Sigmoid colon (tissue), 7 donors: ENCODE results near the gene GCNA. TPM values are rescaled to one million over a fixed set of nuclear protein-coding genes. Genes with fewer than 3 reads are reported as not detected.
"Not testable (repeated sequence)": the region's sequence is repeated elsewhere in the genome, so short reads cannot be mapped to it uniquely, and the experiment has no call there.

Experiments
- DNase-seq: peaks from one replicate; pipeline ENCODE4 v3.0.0-alpha.2; 2019
- H3K27ac ChIP-seq, 4 donors: fragments of 200-600 bp; sonication (generic); one replicate each; pipeline ENCODE4 v1.5.1; 2016 to 2019; ENCODE audit warnings: mild to moderate bottlenecking in 1 of 4
- H3K27me3 ChIP-seq, 3 donors: fragments of 200-600 bp; sonication (generic); one replicate each; pipeline ENCODE4 v1.5.1; 2019; ENCODE audit warnings: mild to moderate bottlenecking in 1 of 3
- H3K36me3 ChIP-seq, 4 donors: fragments of 200-600 bp; sonication (generic); one replicate each; pipeline ENCODE4 v1.5.1; 2016 to 2019
- H3K4me1 ChIP-seq, 4 donors: fragments of 200-600 bp; sonication (generic); one replicate each; pipeline ENCODE4 v1.5.1; 2017 to 2019
- H3K4me3 ChIP-seq, 4 donors: fragments of 200-600 bp; sonication (generic); one replicate each; pipeline ENCODE4 v1.5.1; 2017 to 2019; ENCODE audit warnings: mild to moderate bottlenecking in 2 of 4, moderate library complexity in 1 of 4
- H3K9me3 ChIP-seq, 4 donors: fragments of 200-600 bp in 3 of 4; sonication (generic) in 3 of 4; one replicate each; pipeline versions ENCODE4 v1.5.1 to v1.6.1; 2013 to 2019
- EP300 ChIP-seq, 4 donors: sonication (generic); formaldehyde crosslinking; IDR thresholded peaks; one replicate each; pipeline ENCODE4 v1.6.1; 2017; ENCODE audit warnings: antibody characterized with exemption in 4 of 4
- POLR2A ChIP-seq, 2 donors: fragments of 450-650 bp; IDR thresholded peaks; one replicate each; pipeline ENCODE4 v1.6.1; 2016; ENCODE audit warnings: antibody characterized with exemption in 2 of 2, mild to moderate bottlenecking in 2 of 2, moderate library complexity in 2 of 2
- POLR2AphosphoS5 ChIP-seq, 4 donors: sonication (generic); formaldehyde crosslinking; IDR thresholded peaks; one replicate each; pipeline ENCODE4 v1.6.1; 2017; ENCODE audit warnings: antibody characterized with exemption in 4 of 4
- WGBS, 2 donors: extraction: QIAGEN DNeasy Blood & Tissue Kit; methylation state at CpG; one replicate each; pipeline ENCODE4 v1.1.7; 2013; 5-methylcytosine and 5-hydroxymethylcytosine counted together
- intact Hi-C: fragments of 100-400 bp; cut with DNase I; formaldehyde crosslinking; loops from one replicate; pipeline ENCODE4 v1.15.1; 2023
- polyA plus RNA-seq, 3 donors: library from polyadenylated mRNA; stranded (reverse); fragments of 200-250 nt; gene quantifications; one replicate each; pipeline ENCODE4 v1.2.3, GENCODE V29; 2013
- total RNA-seq, 4 donors: library from RNA; depleted of rRNA; stranded (reverse); fragments of >200 nt; gene quantifications; one replicate each; pipeline ENCODE4 v1.1.0, GENCODE V29; 2016
- TF ChIP-seq, protein P1 (sequence below), 4 experiments: fragments of 450-650 bp in 3 of 4; fragments of 200-600 bp in 1 of 4; IDR thresholded peaks; one replicate each; pipeline ENCODE4 v1.5.1; 2016 to 2019; ENCODE audit warnings: antibody characterized with exemption in 4 of 4, mild to moderate bottlenecking in 3 of 4, moderate library complexity in 2 of 4
- donor health status: healthy with polysubstance abuse.
- donor health status: Bipolar disorder and iron deficiency.
- donor health status: healthy.

Gene GCNA
- total and polyA plus RNA-seq, 7 donors = 0.60 to 5.0 (median 1.5) TPM

DNA sequence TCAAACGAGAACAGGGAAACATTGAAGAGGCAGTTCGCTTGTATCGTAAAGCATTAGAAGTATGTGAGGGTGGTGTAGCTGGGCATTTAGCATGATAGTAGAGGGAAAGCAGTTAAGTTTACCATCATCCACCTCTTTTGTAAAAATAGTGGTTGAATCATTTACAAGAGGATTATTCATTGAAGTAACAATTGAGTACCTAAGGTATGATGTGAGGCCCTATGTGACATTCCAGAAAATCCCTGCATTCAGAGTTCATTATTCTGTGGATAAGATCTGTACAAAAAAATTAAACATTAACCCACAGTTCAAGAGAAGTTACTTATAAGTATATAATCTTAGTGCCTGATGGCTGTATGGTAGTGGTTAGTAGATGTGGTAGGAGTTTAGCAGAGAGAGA, 22.2 kb upstream of the GCNA start:
- no peaks in the 10 kb centered on the region for H3K9me3 ChIP-seq
- intact Hi-C loops = no loop called here
- H3K4me1 ChIP-seq = no peaks in the 10 kb centered on the region
- TF ChIP-seq POLR2AphosphoS5 (IDR thresholded peaks at IDR 0.05) (no peak), EP300 (IDR thresholded peaks at IDR 0.05) (no peak), POLR2A (IDR thresholded peaks at IDR 0.05) (no peak)
- TF ChIP-seq, protein P1, sequence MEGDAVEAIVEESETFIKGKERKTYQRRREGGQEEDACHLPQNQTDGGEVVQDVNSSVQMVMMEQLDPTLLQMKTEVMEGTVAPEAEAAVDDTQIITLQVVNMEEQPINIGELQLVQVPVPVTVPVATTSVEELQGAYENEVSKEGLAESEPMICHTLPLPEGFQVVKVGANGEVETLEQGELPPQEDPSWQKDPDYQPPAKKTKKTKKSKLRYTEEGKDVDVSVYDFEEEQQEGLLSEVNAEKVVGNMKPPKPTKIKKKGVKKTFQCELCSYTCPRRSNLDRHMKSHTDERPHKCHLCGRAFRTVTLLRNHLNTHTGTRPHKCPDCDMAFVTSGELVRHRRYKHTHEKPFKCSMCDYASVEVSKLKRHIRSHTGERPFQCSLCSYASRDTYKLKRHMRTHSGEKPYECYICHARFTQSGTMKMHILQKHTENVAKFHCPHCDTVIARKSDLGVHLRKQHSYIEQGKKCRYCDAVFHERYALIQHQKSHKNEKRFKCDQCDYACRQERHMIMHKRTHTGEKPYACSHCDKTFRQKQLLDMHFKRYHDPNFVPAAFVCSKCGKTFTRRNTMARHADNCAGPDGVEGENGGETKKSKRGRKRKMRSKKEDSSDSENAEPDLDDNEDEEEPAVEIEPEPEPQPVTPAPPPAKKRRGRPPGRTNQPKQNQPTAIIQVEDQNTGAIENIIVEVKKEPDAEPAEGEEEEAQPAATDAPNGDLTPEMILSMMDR (IDR thresholded peaks at IDR 0.05) = no peak
- WGBS, 2 donors = 30 to 79% methylated on average over 3 of the region's 3 CpGs
- no peaks in the 10 kb centered on the region for H3K27me3 ChIP-seq
- H3K27ac ChIP-seq = no peak overlapping the region
- no peak overlapping the region for H3K4me3 ChIP-seq
- H3K36me3 ChIP-seq = peaks cover 4 to 68% (median 4%) of the 10 kb centered on the region in 4 donors
- no peak for DNase-seq

DNA sequence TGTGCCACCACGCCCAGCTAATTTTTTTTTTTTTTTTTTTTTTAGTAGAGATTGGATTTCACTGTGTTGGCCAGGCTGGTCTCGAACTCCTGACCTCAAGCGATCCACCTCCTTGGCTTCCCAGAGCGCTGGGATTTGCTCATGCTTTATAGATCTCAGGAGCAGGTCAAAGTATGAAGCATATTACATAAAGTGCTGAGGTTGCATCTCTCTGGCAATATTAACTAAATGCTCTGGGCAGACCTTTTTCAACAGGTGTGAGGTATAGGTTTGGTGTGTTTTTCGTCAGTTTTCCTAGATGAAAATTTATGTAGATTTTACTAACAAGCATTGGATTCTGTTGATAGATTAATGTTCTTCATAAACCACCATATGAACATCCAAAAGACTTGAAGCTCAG, 19.3 kb upstream of the GCNA start:
- Histone ChIP-seq H3K27me3 (no peaks in the 10 kb centered on the region), H3K4me3 (no peak overlapping the region), H3K9me3 (no peaks in the 10 kb centered on the region), H3K27ac (no peak overlapping the region), H3K36me3 (peaks cover 8 to 86% (median 18%) of the 10 kb centered on the region in 4 donors), H3K4me1 (no peaks in the 10 kb centered on the region)
- TF ChIP-seq, protein P1 (IDR thresholded peaks at IDR 0.05) = no peak
- no peak for TF ChIP-seq EP300 (IDR thresholded peaks at IDR 0.05)
- WGBS, 2 donors = 86 to 95% methylated on average over 5 of the region's 5 CpGs
- no peak for DNase-seq
- intact Hi-C loops = no loop called here

DNA sequence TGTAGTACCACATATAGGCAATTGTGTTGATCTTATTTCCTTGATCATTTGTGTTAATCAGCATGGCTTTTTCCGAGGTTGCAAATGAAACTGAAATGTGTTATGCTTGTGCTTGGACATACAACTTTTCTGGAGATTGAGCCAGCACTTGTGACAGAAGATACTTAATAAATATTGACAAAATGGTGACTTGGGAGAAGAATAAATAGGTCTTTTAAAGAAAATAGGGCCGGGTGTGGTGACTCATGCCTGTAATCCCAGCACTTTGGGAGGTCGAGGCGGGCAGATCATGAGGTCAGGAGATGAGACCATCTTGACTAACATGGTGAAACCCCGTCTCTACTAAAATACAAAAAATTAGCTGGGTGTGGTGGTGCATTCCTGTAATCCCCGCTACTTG, 18.5 kb upstream of the GCNA start:
- not testable (repeated sequence) for H3K27me3 ChIP-seq, H3K4me3 ChIP-seq, H3K27ac ChIP-seq, H3K9me3 ChIP-seq, DNase-seq, H3K4me1 ChIP-seq
- WGBS, 2 donors = 89 to 90% methylated on average over 6 of the region's 6 CpGs
- intact Hi-C loops = loop anchor here (10.0 kb wide), 1 partner anchor 175 kb away; no protein-coding TSS in a partner anchor
- H3K36me3 ChIP-seq = peaks cover 11 to 94% (median 18%) of the 10 kb centered on the region in 4 donors

DNA sequence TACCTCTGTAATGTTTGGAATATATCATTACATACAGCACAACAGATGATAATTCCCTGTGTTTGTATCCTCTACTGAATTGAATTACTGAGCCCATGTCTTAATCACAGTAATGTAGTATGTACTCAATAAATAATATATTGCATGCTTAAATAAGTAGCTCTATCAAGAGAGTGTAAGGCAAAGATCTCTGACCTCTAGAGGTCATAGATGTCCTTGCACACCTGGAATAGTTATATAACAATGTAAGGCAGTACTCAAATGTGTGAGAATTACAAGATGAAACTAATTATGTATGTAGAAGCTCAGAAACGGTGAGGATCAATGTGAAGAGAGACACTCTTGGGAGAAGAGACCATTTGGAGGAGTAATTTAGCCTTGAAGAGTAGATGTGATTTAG, 14.3 kb upstream of the GCNA start:
- H3K4me3 ChIP-seq = no peak overlapping the region
- TF ChIP-seq POLR2A (IDR thresholded peaks at IDR 0.05) (no peak), EP300 (IDR thresholded peaks at IDR 0.05) (no peak), POLR2AphosphoS5 (IDR thresholded peaks at IDR 0.05) (no peak)
- TF ChIP-seq, protein P1 (IDR thresholded peaks at IDR 0.05) = no peak
- intact Hi-C loops = loop anchor here (10.0 kb wide), 1 partner anchor 179 kb away; no protein-coding TSS in a partner anchor
- WGBS, 2 donors = 68 to 78% methylated on average over 1 of the region's 1 CpG
- no peaks in the 10 kb centered on the region for H3K27me3 ChIP-seq
- no peaks in the 10 kb centered on the region for H3K9me3 ChIP-seq
- peaks cover 8 to 100% (median 29%) of the 10 kb centered on the region in 4 donors for H3K36me3 ChIP-seq
- no peak for DNase-seq
- no peak overlapping the region for H3K27ac ChIP-seq
- H3K4me1 ChIP-seq = peaks cover 0 to 6% (median 3%) of the 10 kb centered on the region in 4 donors

DNA sequence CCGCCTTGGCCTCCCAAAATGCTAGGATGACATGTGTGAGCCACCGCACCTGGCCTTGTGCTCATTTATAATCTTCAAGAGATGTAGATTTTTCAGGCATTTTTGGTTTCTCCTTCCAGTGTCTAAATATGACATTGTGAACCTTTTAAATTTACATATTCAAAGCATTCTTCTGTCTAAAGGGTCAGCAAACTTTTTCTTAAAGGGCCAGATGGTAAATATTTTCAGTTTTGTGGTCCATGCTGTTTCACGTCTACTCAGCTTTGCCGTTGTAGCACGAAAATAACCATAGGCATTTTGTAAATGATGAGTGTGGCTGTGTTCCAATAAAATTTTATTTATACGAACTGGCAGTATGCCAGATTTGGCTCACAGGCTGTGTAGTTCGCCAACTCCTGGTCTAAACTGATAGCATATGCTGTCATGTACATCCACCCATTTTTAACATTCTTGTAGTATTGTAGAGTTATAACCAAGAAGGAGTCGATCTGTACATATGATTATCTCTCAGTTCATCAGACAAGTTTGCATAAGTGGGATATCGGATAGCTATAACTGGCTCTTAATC, 12.7 kb upstream of the GCNA start:
- Histone ChIP-seq H3K27ac (no peak overlapping the region), H3K36me3 (peaks cover 8 to 92% (median 28%) of the 10 kb centered on the region in 4 donors), H3K9me3 (no peaks in the 10 kb centered on the region), H3K4me1 (peaks cover 0 to 6% (median 3%) of the 10 kb centered on the region in 4 donors), H3K27me3 (no peaks in the 10 kb centered on the region), H3K4me3 (no peak overlapping the region)
- WGBS, 2 donors = 49 to 74% methylated on average over 9 of the region's 9 CpGs
- no peak for DNase-seq
- TF ChIP-seq POLR2AphosphoS5 (IDR thresholded peaks at IDR 0.05) = peak in 2 of 4 donors; percentile 6 to 18
- TF ChIP-seq EP300 (IDR thresholded peaks at IDR 0.05) = no peak
- intact Hi-C loops = loop anchor here (10.0 kb wide), 1 partner anchor 181 kb away; no protein-coding TSS in a partner anchor

DNA sequence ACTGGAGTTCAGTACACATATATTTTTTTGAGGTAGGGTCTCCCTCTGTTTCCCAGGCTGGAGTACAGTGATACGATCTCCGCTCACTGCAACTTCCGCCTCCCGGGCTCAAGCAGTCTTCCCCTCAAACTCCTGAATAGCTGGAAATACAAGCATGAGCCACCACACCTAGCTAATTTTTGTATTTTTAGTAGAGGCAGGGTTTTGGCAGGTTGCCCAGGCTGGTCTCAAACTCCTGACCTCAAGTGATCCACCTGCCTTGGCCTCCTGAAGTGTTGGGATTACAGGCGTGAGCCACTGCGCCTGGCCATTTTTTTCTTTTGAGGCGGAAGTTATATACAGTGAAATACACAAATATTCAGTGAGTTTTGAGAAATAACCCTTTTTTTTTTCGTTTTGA, 6.8 kb upstream of the GCNA start:
- DNase-seq, H3K27me3 ChIP-seq, H3K4me3 ChIP-seq, intact Hi-C loops, H3K9me3 ChIP-seq, H3K27ac ChIP-seq, H3K4me1 ChIP-seq: not testable (repeated sequence)
- 80 to 92% methylated on average over 8 of the region's 8 CpGs for WGBS, 2 donors
- H3K36me3 ChIP-seq = peaks cover 0 to 81% (median 13%) of the 10 kb centered on the region in 4 donors
